HG02973 (cell line): ENCODE measurements around the gene YJU2.
"Not testable (repeated sequence)": the region's sequence is repeated elsewhere in the genome, so short reads cannot be mapped to it uniquely, and the experiment has no call there.

Source experiments
- ATAC-seq: cut with Tn5 transposase; IDR thresholded peaks from one replicate; pipeline ENCODE4 v1.9.1; 2021; ENCODE audit warnings: moderate library complexity; ENCODE audit not compliant: unreplicated experiment

YJU2 gene

GRCh38 chr19:4267101-4267900 lies 20.4 kb downstream of the YJU2 start:
- no peak for ATAC-seq

- no peak for ATAC-seq
Observed at GRCh38 chr19:4267901-4268815, 21.3 kb downstream of the YJU2 start.

- ATAC-seq, result no peak
Observed at GRCh38 chr19:4268816-4269430, 22.0 kb downstream of the YJU2 start.

GRCh38 chr19:4272894-4273293 lies 26.0 kb downstream of the YJU2 start:
- ATAC-seq, result no peak

- ATAC-seq, result not testable (repeated sequence)
Observed at GRCh38 chr19:4274321-4274686, 27.4 kb downstream of the YJU2 start.

GRCh38 chr19:4277191-4277696 lies 30.4 kb downstream of the YJU2 start:
- no peak for ATAC-seq

GRCh38 chr19:4278010-4278409 lies 31.1 kb downstream of the YJU2 start:
- ATAC-seq, result no peak

- no peak for ATAC-seq
Observed at GRCh38 chr19:4278419-4279266, 31.8 kb downstream of the YJU2 start, which contains the start of gene SHD. TSS of gene SHD (plus strand) at chr19:4279266. CDS start at chr19:4280064, 798 bp downstream.

GRCh38 chr19:4279267-4279529 lies 32.3 kb downstream of the YJU2 start:
- ATAC-seq, result no peak

GRCh38 chr19:4279530-4280422 lies 32.9 kb downstream of the YJU2 start:
- no peak for ATAC-seq

- ATAC-seq, result no peak
Observed at GRCh38 chr19:4284176-4284958, 37.5 kb downstream of the YJU2 start.

- ATAC-seq, result no peak
Observed at GRCh38 chr19:4284974-4285373, 38.1 kb downstream of the YJU2 start.

- ATAC-seq, result not testable (repeated sequence)
Observed at GRCh38 chr19:4286141-4286540, 39.3 kb downstream of the YJU2 start.

- ATAC-seq, result no peak
Observed at GRCh38 chr19:4288091-4288777, 41.4 kb downstream of the YJU2 start.

GRCh38 chr19:4291184-4291732 lies 44.4 kb downstream of the YJU2 start:
- no peak for ATAC-seq

GRCh38 chr19:4292515-4292914 lies 45.6 kb downstream of the YJU2 start:
- ATAC-seq, result no peak

- no peak for ATAC-seq
Observed at GRCh38 chr19:4294389-4294788, 47.5 kb downstream of the YJU2 start.
